HG02938 (cell line): ENCODE data around the gene RSPO1.
"Not testable (repeated sequence)": the region's sequence is repeated elsewhere in the genome, so short reads cannot be mapped to it uniquely, and the experiment has no call there.

Experiments
- ATAC-seq: cut with Tn5 transposase; IDR thresholded peaks from one replicate; pipeline ENCODE4 v1.9.1; 2021; ENCODE audit warnings: mild to moderate bottlenecking, moderate library complexity; ENCODE audit not compliant: unreplicated experiment

Gene RSPO1, protein sequence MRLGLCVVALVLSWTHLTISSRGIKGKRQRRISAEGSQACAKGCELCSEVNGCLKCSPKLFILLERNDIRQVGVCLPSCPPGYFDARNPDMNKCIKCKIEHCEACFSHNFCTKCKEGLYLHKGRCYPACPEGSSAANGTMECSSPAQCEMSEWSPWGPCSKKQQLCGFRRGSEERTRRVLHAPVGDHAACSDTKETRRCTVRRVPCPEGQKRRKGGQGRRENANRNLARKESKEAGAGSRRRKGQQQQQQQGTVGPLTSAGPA

DNA sequence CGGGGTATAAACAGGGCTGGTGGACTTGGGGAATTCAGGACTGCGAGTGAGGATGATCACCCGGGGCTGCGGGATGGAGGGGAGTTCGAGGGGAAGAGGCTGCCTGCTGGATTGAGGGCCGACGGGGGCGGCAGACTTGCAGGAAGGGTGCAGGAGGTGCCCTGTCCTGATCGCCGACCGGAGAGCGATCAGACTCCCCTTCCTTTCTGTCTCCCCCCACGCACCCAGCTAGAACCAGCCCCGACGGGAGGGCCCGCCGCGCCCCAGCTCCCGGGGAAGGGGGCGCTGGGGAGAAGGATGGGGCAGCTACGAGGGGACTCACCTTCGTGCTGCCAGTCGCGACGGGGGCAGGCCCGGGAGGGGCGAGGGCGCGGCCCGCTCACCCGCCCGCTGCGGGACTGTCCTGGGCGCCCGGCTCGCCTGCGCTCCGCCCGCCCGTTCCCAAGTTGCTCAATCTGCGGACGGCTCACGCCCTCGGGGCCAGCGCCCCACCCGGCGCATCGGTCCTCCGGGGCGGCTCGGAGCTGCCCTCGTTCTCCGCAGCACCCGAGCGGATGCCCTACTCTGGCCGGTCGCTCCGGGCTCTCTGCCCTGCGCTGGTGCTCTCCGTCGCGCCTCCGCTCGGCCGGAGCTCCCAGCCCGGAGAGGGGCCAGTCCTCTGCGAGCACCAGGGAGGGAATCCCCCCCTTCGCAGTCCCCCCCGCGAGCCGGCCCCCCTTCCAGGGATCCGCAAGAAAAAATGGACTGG, at the start of gene RSPO1:
Gene RSPO1 (minus strand): TSS at position 649 of the 748 bp plus-strand sequence. CDS start 5,231 bp downstream, outside the sequence.
- no peak for ATAC-seq

DNA sequence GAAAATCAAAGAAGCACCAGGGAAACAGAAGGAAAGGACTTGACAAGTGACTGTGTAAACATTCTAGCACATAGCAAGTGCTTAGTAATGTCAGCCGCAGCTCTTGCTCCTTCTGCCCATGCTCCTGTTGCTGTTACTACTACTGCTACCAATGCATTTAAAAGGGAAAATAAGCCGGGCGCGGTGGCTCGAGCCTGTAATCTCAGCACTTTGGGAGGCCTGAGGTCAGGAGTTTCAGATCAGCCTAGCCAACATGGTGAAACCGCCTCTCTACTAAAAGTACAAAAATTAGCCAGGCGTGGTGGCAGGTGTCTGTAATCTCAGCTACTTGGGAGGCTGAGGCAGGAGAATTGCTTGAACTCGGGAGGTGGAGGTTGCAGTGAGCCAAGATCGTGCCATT, 49.5 kb upstream of the RSPO1 start:
- ATAC-seq, result not testable (repeated sequence)

DNA sequence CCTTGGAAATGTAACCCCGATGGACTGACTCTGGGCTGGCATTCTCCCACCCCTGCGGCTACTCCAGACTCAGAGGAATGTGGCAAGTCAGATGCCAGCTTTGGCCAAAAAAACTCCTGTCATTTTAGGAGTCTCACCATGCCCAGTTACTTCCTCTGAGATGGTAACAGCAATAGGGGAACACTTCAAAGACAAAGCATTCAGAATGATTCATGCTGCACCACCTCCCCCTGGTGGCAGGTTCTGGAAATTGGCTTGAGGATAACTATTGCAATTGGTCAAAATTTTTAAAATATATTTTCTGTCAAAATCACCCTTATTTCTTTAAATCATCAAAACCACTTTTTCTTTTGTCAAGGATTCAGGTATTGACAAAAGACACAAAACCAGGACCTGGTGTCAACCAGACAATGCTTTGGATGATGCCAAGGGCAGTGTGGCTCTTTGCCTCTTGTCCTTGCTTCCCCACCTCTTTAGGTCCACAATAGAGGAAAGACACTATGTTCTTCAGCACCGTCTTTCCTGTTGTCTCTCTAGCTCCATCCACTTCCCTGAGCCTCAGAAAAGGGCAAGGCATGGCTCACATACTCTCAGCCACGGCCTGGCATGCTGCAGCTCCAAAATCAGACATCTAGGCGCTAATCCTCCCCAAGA, 47.8 kb upstream of the RSPO1 start:
- ATAC-seq, result peak; percentile 51

DNA sequence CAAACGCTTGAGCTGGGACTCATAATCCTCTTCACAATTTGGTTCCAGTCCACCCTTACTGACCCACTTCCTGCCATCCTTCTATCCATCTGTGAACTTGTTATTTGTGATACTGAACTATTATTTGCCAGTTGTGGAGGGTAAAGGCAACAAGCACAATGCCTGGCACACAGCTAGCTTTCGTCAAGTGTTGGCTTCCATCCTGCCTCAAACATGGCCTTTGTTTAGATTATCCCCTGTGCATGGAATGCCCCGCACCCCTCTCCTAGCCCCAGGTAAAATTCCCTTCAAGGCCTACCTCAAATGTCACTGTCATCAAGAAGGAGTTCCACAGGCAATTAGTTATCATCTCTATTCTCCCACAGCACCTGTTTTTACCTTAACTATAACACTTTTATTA, 46.2 kb upstream of the RSPO1 start:
- no peak for ATAC-seq

DNA sequence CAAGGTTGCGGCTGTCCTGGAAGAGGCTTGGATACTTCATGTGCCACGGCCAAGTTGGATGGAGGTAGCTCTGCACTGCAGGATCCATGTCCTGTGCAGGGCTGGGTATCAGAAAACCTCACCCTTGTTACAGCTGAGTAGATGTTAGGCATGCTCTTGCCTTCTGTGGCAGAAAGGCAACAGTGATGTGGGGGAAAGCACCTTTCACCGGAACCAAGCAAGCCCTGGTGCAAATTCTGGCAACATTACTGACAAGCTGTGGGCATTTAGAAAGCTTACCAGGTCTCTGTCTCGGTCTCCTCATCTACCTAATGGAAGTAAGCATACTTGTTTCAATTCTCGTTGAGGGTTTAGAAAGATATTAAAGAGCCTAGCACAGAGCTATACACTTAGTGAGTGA, 43.1 kb upstream of the RSPO1 start:
- no peak for ATAC-seq

DNA sequence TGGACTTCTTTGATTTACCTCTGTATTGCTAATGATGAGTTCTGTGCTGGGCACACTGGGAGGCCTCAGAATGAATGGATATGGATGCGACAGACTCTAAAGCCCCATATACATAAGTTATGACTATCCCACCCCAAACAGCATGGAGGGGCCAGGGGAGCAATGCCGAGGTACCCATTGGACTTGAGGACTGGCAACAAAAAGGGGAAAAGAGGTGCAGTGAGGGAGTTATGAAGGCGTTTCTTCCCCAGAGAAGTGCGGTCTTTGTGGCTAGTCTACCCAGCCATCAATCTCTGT, 42.4 kb upstream of the RSPO1 start:
- ATAC-seq, result no peak

DNA sequence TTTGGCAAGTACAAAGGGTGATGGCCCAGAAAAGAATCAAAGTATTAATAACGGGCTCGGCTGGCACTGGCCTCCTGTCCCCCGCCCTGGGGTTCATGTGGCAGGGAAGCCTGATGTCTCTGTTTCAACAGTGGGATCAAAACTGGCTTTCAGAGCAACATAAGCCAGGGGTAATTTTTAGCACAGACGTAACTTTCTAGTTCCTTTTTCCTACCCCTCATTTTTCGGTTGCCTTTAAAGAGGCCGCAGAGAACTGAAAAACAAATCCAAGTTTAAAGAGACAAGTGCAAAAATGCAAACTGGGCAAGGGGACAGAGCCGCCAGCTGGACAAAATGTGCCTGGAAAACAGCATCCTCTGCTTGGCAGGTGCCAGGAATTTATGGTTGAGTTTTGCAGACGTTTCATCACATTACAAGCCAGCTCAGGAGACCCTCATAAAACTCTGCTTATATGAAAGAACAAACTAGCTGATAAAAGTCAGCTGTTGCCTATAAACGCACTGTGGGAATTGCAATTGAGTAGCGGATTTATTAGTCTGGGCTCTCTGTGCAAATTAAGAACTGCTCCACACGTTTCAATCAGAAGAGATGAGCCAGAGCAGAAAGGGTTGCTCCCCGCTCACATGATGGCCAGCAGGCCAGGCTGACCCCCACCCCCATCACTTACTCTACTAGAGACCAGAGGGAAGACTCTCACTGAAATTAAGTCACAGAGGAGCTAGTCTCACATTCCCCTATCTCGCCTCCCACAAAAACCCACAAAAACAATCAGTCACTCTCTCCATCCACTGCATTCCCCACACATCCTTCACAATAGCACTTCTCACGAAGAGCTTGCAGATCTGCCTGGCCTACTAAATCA, 41.8 kb upstream of the RSPO1 start:
- ATAC-seq, result no peak

DNA sequence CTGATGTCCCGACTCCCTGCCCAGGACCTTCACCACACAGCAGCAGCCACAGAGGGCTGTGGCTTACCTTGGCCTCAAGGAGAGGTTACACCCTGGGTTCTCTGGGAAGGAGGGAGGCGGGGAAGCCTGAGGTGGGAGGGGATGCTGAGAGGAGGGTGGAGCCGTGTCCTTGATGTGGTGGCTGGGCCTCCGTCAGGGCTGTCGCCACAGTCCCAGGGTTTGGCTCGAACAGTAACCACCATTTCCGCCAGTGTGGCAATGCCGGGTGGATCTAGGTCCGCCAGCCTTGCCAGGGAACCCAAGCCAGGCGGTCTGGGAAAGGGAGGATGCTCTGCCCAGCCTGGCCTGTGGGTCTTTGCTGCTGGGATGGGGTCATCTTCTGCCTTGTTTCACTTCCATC, 39.2 kb upstream of the RSPO1 start:
- no peak for ATAC-seq

DNA sequence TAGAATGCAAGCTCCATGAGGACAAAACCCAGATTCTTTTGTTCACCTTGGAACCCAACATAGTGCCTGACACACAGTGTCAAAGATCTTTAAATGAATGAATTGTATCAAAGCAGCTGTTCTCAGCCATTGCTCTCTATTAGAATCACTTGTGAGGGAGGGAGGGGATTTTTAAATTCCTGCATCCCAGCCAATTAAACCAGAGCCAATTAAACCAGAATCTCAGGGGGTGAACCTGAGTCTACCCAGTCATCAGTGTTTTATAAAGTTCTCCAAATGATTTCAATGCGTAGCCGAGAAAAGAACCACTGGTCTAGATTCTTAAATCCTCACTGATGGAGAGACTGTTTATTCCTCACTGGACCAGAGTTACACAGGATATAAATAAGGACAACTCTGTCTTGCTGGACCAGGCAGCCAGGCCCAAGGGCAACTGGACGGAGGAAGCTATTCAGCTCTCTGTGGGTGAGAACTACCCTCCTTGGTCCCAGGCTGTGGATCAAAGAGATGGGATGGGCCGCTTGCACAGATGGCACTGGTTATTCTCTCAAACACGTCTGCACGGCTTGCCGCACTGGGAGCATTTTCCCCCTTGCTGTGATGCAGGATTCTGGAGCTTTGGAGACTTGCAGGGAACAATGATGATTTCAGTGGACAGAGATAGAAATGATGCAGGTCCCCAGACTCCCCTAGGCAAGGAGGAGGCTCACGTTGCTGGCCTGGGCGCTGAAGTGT, 37.6 kb upstream of the RSPO1 start:
- no peak for ATAC-seq

DNA sequence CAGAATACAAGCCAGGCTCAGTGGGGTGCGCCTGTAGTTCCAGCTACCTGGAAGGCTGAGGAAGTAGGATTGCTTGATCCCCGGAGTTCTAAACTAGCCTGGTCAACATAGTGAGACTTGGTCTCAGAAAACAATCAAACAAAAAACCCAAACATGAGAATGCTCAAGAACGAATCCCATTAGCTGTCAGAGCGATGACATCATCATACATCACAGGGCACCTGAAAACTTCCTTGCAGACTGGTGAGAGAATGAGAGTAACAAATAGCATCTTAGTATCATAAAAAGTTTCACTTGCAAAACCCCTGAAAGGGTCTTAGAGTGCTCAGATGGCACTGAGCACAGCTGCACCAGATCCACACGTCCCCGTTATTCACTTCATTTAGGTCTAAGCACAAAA, 36.6 kb upstream of the RSPO1 start:
- no peak for ATAC-seq

DNA sequence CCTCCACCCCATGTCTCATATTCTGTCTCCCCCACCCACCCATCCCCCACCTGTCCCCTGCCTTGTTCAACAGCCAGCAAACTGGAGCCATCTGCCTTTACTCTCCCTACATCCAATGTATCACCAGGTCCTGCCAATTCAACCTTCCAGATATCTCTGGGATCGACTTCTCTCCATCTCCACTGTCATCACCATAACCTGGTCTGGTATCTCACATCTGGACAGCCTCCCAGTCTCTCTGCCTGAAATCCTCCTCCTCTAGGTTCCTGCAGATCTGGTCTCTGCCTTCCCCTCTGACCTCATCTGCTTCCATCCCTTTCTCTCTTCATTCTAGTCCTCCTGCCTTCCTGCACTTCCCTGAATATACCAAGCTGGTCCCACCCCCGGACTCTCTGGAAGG, 35.4 kb upstream of the RSPO1 start:
- ATAC-seq, result no peak

DNA sequence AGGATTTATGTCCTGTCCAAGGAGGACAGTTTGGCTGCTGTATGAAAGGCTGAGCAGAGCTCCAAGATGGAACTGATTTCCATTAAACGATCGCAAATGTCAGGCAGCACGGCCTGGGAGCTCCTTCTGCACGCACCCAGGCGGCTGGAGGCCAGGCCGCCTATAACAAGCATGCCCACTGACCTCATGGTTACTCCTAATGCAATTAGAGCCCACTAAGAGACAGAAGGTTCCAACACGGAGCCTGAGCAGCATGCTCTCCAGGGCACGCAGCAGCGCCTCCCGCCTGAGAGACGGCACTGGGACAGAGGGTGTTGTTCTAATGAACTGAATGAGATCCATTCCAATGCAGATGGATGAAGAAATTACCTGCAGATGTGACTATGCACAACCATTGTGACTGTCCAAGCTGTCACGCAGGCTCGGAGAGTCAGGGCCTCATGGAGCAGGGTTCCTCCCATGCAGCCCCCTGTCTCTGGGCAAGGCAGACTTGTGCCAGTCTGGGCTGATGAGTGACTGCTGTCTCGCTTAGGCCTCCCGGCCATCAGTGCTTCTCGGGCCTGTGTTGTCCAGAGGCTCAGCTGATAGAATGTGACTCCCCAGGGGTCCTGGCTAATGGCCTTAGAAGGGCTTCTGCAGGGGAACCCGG, 32.5 kb upstream of the RSPO1 start:
- ATAC-seq, result no peak

DNA sequence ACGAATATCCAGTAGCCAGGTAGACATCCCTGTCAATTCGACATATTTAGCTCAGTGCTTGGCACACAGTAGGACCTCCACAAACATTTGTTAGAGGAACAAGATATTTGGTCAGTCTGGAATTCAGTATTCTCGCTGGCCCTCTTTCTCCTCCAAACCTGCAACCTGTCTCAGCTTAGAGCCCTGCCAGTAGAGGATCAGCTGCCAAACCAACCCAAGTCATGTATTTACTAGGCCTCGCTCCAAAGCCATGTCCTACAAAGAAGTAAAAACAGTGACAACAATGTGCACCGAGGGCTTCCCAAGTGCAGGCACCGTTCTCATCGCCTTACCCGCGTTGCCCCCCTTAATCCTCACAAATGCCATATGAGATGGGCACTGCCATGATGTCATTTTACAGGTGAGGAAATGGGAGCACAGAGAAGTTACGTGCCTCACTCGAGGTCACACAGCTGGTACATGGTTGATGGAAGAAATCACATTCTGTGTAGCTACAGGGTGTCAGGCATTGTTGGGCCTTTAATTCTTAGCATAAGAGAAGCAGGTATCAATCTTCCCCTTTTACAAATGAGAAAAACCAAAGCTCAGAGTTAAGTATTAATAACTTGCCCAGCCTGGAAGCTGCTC, 31.7 kb upstream of the RSPO1 start:
- no peak for ATAC-seq

DNA sequence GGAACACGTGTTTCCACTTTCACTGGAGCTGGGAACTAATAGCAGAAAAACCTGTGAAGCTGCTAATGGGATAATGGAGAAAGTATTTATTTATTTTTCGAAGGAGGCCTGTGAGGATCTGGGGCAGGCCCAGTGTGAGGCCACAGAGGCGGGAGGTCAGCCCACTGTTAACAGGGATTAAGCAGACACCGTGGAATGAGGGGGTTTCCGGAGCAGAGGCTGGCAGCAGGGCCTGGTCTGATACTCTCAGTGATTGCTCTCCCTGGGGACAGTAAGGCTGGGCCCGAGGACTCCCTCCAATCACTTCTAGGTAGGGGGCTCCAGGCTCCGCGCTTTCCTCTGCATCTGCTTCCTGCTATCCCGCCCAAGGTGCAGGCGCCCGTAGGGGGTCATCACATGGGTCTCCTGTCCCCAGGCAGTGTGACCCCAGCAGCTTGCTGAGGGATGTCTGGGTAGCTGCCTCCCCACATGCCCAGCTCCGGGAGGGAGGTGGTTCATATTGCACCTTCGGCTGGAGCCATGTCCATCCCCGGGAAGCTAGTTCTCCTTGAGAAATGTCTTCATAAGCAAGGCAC, 28.8 kb upstream of the RSPO1 start:
- ATAC-seq, result no peak

DNA sequence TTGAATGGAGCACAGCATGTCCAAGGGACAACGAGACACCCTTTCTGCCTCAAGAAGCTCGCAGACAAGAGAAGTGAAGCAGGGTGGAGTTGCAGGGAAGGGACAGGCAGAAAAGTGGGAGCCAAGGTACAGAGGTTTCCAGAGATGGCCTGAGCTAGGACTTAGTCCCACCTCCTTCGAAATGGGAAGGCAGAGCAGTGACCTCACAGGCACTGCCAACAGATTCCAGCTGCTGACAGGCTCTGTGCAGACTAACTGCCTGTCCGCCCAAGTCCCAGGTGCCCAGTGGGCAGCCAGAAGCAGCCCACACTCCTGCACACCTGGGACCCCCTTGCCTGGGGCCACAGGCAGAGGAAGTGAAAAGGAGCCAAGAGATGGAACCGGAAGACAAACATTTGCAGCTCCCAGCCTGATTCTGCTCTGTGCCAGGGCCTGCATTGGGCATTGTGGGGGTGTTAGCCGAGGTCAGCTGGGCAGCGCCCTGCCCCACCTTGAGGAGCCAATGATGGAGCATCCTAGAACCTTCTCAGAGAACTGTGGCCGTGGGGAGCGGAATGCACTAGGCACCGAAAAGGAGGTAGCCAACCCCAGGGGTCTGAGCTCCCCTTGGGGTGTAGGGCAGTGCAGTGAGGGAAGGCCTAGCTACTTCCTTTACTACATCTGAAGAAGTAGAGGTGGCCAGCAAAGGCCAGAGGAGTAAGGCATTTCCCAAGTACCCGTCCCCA, 27.5 kb upstream of the RSPO1 start:
- no peak for ATAC-seq

DNA sequence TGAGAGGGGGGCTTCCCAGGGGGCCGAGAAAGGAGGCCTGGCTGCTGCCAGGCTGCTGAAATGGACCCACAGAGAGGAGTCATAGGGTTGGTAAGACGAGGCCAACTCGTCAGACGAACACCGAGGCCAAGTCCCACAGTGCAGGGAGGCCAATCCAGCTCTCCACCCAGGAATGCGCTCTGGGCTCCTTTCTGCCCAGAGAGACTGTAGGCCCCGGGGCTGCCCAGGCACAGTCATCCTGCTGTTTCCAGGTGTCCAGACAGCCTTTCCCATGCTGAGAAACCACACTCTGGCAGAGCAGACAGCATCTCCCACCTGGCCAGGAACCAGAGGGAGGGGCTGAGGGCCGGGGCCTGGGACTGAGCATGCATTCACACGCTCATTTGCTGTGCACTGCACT, 26.7 kb upstream of the RSPO1 start:
- ATAC-seq, result no peak

DNA sequence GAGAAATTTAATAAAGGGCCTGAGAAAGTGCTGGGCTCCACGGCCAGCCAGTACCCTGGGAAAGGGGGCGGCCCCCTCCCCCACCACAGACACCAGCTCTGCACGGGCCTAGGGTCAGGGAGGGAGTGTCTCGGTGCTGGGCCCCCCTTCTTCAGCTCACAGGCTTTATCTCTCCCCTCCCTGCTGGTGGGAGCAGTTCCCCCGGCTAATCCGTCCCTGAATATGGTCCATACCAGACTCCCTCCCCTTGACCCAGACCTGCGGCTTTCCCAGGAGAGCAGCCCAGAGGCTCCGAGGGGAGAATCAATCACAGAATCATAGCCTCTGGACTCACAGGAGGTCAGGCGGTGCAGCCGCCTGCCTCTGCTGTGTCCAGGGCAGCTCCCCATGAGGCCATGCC, 26.0 kb upstream of the RSPO1 start:
- no peak for ATAC-seq

DNA sequence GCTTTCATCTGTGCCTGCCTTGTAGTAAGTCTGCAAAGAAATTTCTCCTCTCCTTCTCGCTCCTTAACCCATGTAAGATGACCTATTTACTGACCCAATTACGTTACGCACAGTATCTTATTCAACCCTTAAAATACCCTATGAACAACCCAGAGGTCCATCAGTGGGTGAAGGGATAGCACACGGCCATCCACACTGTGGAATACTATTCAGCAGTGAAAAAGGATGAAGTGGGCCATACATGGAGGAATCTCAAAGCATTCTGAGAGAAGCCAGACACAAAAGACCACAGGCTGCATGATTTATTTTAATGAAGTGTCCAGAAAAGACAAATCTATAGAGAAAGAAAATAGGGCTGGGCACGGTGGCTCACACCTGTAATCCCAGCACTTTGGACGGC, 23.8 kb upstream of the RSPO1 start:
- ATAC-seq, result no peak
